ENCODE data around the gene C16orf96.

DNA sequence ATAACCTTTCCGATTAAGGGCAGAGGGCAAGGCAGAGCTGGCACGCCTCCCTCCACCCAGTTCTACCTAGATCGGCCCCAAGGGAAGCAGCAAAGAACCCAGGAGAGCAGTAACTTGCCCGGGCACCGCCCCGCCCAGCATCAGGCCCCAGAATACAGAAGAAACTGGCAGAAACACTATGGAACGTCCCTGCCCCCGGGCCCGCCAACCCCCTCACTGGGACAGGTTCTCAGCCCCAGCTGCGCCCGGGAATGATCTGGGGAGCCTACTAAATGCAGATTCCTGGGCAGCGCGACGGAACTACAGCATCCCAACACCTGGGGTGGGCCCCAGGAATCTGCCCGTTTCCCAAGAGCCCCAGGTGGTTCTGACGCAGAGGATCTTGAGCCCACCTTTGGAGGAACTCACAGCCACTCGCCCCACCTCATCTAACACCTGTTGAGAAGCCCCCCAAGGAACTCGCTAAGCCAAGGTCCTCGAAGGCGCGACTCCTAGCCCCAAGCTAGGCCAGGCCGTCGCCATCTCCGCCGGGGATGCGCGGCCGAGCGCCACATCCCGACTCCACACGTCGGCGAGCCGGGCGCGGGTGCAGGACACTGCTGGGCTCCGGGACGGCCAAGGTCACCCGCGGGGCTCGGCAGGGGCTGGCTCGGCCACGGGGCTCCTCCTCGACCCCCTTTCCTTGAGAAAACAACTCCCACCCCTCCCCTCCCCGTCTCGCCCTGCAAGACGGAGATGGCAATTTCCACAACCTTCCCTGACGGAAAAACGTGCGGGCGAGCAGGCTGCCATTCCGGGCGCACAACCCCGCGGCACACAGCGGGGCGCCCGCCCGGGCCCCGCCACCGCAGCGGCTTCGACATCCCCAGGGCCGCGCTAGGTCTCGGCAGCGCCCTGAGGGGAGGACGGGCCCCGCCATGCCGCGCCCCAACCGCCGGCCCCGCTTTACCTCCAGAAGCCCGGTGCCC, 18.5 kb upstream of the C16orf96 start:
- TF ChIP-seq, protein P1, sequence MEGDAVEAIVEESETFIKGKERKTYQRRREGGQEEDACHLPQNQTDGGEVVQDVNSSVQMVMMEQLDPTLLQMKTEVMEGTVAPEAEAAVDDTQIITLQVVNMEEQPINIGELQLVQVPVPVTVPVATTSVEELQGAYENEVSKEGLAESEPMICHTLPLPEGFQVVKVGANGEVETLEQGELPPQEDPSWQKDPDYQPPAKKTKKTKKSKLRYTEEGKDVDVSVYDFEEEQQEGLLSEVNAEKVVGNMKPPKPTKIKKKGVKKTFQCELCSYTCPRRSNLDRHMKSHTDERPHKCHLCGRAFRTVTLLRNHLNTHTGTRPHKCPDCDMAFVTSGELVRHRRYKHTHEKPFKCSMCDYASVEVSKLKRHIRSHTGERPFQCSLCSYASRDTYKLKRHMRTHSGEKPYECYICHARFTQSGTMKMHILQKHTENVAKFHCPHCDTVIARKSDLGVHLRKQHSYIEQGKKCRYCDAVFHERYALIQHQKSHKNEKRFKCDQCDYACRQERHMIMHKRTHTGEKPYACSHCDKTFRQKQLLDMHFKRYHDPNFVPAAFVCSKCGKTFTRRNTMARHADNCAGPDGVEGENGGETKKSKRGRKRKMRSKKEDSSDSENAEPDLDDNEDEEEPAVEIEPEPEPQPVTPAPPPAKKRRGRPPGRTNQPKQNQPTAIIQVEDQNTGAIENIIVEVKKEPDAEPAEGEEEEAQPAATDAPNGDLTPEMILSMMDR (conservative IDR thresholded peaks at IDR 0.05) = no peak
- no peak for TF ChIP-seq EZH2 (IDR thresholded peaks at IDR 0.05; ENCODE audit: low read depth)
